ENCODE data around the gene PRSS27. TPM values are rescaled to one million over a fixed set of nuclear protein-coding genes. Genes with fewer than 3 reads are reported as not detected.

Gene PRSS27
- total RNA-seq, 1 donor from 2014 or later: 2.9 TPM

DNA sequence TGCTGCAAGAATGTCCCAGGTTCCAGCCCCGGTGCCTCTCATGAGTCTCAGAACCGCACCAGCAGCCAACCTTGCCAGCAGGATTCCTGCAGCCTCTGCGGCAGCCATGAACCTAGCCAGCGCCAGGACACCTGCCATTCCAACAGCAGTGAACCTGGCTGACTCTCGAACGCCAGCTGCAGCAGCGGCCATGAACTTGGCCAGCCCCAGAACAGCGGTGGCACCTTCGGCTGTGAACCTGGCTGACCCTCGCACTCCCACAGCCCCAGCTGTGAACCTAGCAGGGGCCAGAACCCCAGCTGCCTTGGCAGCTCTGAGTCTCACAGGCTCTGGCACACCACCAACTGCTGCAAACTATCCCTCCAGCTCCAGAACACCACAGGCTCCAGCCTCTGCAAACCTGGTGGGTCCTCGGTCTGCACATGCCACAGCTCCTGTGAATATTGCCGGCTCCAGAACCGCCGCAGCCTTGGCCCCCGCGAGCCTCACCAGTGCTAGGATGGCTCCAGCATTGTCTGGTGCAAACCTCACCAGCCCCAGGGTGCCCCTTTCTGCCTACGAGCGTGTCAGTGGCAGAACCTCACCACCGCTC, 47.2 kb upstream of the PRSS27 start:
- Histone ChIP-seq H3K36me3 (ENCODE audit: control insufficient read depth, insufficient read depth, low read length) (peaks cover 8% of the 10 kb centered on the region), H3K27me3 (ENCODE audit: control insufficient read depth, insufficient read depth, low read length) (no peaks in the 10 kb centered on the region), H3K4me3 (ENCODE audit: low read depth, low read length) (no peak overlapping the region)
- TF ChIP-seq, protein P1, sequence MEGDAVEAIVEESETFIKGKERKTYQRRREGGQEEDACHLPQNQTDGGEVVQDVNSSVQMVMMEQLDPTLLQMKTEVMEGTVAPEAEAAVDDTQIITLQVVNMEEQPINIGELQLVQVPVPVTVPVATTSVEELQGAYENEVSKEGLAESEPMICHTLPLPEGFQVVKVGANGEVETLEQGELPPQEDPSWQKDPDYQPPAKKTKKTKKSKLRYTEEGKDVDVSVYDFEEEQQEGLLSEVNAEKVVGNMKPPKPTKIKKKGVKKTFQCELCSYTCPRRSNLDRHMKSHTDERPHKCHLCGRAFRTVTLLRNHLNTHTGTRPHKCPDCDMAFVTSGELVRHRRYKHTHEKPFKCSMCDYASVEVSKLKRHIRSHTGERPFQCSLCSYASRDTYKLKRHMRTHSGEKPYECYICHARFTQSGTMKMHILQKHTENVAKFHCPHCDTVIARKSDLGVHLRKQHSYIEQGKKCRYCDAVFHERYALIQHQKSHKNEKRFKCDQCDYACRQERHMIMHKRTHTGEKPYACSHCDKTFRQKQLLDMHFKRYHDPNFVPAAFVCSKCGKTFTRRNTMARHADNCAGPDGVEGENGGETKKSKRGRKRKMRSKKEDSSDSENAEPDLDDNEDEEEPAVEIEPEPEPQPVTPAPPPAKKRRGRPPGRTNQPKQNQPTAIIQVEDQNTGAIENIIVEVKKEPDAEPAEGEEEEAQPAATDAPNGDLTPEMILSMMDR (IDR thresholded peaks at IDR 0.05; ENCODE audit: insufficient read depth, low read length, poor library complexity, severe bottlenecking): no peak
- no peak for DNase-seq (ENCODE audit: low read depth)

DNA sequence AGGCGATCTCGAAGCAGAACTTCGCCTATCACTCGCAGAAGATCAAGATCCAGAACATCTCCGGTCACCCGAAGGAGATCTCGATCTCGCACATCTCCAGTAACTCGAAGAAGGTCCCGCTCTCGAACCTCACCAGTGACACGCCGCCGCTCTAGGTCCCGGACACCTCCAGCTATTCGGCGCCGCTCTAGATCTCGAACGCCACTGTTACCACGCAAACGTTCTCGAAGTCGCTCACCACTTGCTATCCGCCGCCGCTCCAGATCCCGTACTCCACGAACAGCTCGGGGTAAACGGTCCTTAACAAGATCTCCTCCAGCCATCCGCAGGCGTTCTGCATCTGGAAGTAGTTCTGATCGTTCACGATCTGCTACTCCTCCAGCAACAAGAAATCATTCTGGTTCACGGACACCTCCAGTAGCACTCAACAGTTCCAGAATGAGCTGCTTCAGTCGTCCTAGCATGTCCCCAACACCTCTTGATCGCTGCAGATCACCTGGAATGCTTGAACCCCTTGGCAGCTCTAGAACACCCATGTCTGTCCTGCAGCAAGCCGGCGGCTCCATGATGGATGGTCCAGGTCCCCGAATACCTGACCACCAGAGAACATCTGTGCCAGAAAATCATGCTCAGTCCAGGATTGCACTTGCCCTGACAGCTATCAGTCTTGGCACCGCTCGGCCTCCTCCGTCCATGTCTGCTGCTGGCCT, 46.6 kb upstream of the PRSS27 start:
- Histone ChIP-seq H3K36me3 (ENCODE audit: control insufficient read depth, insufficient read depth, low read length) (peaks cover 7% of the 10 kb centered on the region), H3K27me3 (ENCODE audit: control insufficient read depth, insufficient read depth, low read length) (no peaks in the 10 kb centered on the region), H3K4me3 (ENCODE audit: low read depth, low read length) (no peak overlapping the region)
- no peak for DNase-seq (ENCODE audit: low read depth)
- TF ChIP-seq, protein P1 (IDR thresholded peaks at IDR 0.05; ENCODE audit: insufficient read depth, low read length, poor library complexity, severe bottlenecking): no peak

DNA sequence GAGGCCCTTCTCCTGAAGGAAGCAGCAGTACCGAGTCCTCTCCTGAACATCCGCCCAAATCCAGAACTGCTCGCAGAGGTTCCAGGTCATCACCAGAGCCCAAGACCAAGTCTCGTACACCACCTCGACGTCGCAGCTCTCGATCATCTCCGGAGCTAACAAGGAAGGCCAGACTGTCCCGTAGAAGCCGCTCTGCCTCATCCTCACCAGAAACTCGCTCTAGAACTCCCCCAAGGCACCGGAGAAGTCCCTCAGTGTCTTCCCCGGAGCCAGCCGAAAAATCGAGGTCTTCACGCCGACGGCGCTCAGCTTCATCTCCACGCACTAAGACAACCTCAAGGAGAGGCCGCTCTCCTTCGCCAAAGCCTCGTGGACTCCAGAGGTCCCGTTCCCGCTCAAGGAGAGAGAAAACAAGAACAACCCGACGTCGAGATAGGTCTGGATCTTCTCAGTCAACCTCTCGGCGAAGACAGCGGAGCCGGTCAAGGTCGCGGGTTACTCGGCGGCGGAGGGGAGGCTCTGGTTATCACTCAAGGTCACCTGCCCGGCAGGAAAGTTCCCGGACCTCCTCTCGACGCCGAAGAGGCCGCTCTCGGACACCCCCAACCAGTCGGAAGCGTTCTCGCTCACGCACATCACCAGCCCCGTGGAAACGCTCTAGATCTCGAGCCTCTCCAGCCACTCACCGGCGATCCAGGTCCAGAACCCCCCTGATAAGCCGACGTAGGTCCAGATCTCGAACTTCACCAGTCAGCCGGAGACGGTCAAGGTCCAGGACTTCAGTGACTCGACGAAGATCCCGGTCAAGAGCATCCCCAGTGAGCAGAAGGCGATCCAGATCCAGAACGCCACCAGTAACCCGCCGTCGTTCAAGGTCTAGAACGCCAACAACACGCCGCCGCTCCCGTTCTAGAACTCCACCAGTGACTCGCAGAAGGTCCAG, 45.7 kb upstream of the PRSS27 start:
- Histone ChIP-seq H3K4me3 (ENCODE audit: low read depth, low read length) (no peak overlapping the region), H3K36me3 (ENCODE audit: control insufficient read depth, insufficient read depth, low read length) (peaks cover 7% of the 10 kb centered on the region), H3K27me3 (ENCODE audit: control insufficient read depth, insufficient read depth, low read length) (no peaks in the 10 kb centered on the region)
- TF ChIP-seq, protein P1 (IDR thresholded peaks at IDR 0.05; ENCODE audit: insufficient read depth, low read length, poor library complexity, severe bottlenecking): no peak
- DNase-seq (ENCODE audit: low read depth): no peak

DNA sequence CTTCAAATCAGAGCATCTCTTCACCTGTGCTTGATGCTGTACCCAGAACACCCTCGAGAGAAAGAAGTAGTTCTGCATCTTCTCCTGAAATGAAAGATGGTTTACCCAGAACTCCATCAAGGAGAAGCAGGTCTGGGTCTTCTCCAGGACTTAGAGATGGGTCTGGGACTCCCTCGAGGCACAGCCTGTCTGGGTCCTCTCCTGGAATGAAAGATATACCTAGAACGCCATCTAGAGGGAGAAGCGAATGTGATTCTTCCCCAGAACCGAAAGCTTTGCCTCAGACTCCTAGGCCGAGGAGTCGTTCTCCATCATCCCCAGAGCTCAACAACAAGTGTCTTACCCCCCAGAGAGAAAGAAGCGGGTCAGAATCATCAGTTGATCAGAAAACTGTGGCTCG, 44.7 kb upstream of the PRSS27 start:
- Histone ChIP-seq H3K36me3 (ENCODE audit: control insufficient read depth, insufficient read depth, low read length) (peaks cover 10% of the 10 kb centered on the region), H3K27me3 (ENCODE audit: control insufficient read depth, insufficient read depth, low read length) (no peaks in the 10 kb centered on the region), H3K4me3 (ENCODE audit: low read depth, low read length) (no peak overlapping the region)
- no peak for DNase-seq (ENCODE audit: low read depth)
- TF ChIP-seq, protein P1 (IDR thresholded peaks at IDR 0.05; ENCODE audit: insufficient read depth, low read length, poor library complexity, severe bottlenecking): no peak

DNA sequence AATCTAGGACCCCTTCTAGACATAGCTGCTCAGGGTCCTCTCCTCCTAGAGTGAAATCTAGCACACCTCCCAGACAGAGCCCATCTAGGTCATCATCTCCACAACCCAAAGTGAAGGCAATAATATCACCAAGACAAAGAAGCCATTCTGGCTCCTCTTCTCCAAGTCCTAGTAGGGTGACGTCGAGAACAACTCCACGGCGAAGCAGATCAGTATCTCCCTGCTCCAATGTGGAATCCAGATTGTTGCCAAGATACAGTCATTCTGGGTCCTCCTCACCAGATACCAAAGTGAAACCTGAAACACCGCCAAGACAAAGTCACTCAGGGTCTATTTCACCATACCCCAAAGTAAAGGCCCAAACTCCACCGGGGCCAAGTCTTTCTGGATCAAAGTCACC, 43.1 kb upstream of the PRSS27 start:
- H3K36me3 ChIP-seq (ENCODE audit: control insufficient read depth, insufficient read depth, low read length): peaks cover 8% of the 10 kb centered on the region

More for the DNA sequence above, 43.1 kb upstream of the PRSS27 start:
- Histone ChIP-seq H3K4me3 (ENCODE audit: low read depth, low read length) (no peak overlapping the region), H3K27me3 (ENCODE audit: control insufficient read depth, insufficient read depth, low read length) (no peaks in the 10 kb centered on the region)
- DNase-seq (ENCODE audit: low read depth): no peak
- TF ChIP-seq, protein P1 (IDR thresholded peaks at IDR 0.05; ENCODE audit: insufficient read depth, low read length, poor library complexity, severe bottlenecking): no peak
